Gastrocnemius medialis (tissue), 4 donors: ENCODE results near the gene CCNT2. TPM values are rescaled to one million over a fixed set of nuclear protein-coding genes. Genes with fewer than 3 reads are reported as not detected.

Experiments
- ATAC-seq, 2 donors: fragments of 150-250 bp; one replicate each; pipeline ENCODE4 v1.9.1; 2016
- DNase-seq, 2 donors: peaks; one replicate each; pipeline ENCODE4 v3.0.0-alpha.2; 2019
- H3K27ac ChIP-seq, 4 donors: fragments of 200-600 bp; sonication (generic); 1 replicate in 1 of 4; 2 replicates in 3 of 4; pipeline ENCODE4 v1.5.1; 2016 to 2018; ENCODE audit warnings: mild to moderate bottlenecking in 2 of 4, moderate library complexity in 1 of 4
- H3K27me3 ChIP-seq, 3 donors: fragments of 200-600 bp; sonication (generic) in 2 of 3; 1 replicate in 1 of 3; 2 replicates in 2 of 3; pipeline versions ENCODE4 v1.5.1 to v1.6.0; 2016 to 2019; ENCODE audit warnings: mild to moderate bottlenecking in 1 of 3, moderate library complexity in 1 of 3
- H3K36me3 ChIP-seq, 2 donors: fragments of 200-600 bp; sonication (generic) in 1 of 2; one replicate each; pipeline ENCODE4 v1.5.1; 2017 to 2018
- H3K4me1 ChIP-seq, 2 donors: fragments of 200-600 bp; sonication (generic) in 1 of 2; one replicate each; pipeline ENCODE4 v1.5.1; 2016 to 2017; ENCODE audit warnings: mild to moderate bottlenecking in 2 of 2
- H3K4me3 ChIP-seq, 4 donors: fragments of 200-600 bp; sonication (generic) in 3 of 4; 1 replicate in 1 of 4; 2 replicates in 3 of 4; pipeline ENCODE4 v1.5.1; 2016 to 2019; ENCODE audit warnings: mild to moderate bottlenecking in 2 of 4
- H3K9me3 ChIP-seq, 3 donors: fragments of 200-600 bp; sonication (generic) in 2 of 3; 1 replicate in 1 of 3; 2 replicates in 2 of 3; pipeline ENCODE4 v1.5.1; 2016 to 2019
- CTCF ChIP-seq, 5 experiments: fragments of 450-650 bp in 3 of 5; fragments of 200-600 bp in 2 of 5; sonication (generic) in 2 of 5; IDR thresholded peaks in 4 of 5; conservative IDR thresholded peaks in 1 of 5; 1 replicate in 4 of 5; 2 replicates in 1 of 5; pipeline ENCODE4 v1.5.1; 2016 to 2019; ENCODE audit warnings: antibody characterized with exemption in 5 of 5, mild to moderate bottlenecking in 3 of 5, moderate library complexity in 3 of 5
- POLR2A ChIP-seq, 2 donors: fragments of 450-650 bp; IDR thresholded peaks; one replicate each; pipeline ENCODE4 v1.6.1; 2017; ENCODE audit warnings: antibody characterized with exemption in 2 of 2, mild to moderate bottlenecking in 2 of 2, moderate library complexity in 2 of 2
- in situ Hi-C, 4 donors: fragments of 200-750 bp; cut with MboI; loops; one replicate each; pipeline versions ENCODE4 v1.15.0 to v1.8.0; 2017; ENCODE audit warnings: low sequenced_read_pairs in 4 of 4
- intact Hi-C: fragments of 100-400 bp; cut with DNase I; formaldehyde crosslinking; loops from one replicate; pipeline ENCODE4 v1.15.1; 2023; ENCODE audit warnings: low total_unique reads
- total RNA-seq, 4 donors: library from RNA; depleted of rRNA; stranded (reverse); fragments of >200 nt; gene quantifications; one replicate each; pipeline versions ENCODE4 v1.1.0 to v1.2.3, GENCODE V29; 2016

The CCNT2 gene
- total RNA-seq, 4 donors from 2014 or later: 11.6 to 28.4 (median 18.6) TPM

GRCh38 chr2:134917360-134917865, 1.2 kb upstream of the CCNT2 start:
- DNase-seq: peak in 1 of 2 donors; percentile 17
- intact Hi-C loops (loop anchor here (5.0 kb wide), 2 partner anchors 135 to 1070 kb away; partner anchors contain the start of genes DARS1 and RAB3GAP1), in situ Hi-C loops (loop anchor here in 1 of 4 donors (10.0 to 25.0 kb wide), 2 partner anchors 137 to 805 kb away; partner anchors contain the start of gene RAB3GAP1)
- ATAC-seq: no peak
- Histone ChIP-seq H3K36me3 (no peaks in the 10 kb centered on the region), H3K4me1 (peaks cover 33% of the 10 kb centered on the region in 2 donors), H3K27me3 (no peaks in the 10 kb centered on the region), H3K4me3 (peak overlapping the region; percentile 96 to 99 (median 96)), H3K9me3 (no peaks in the 10 kb centered on the region), H3K27ac (peak overlapping the region; percentile 99 to 100 (median 100))
- no peak for TF ChIP-seq CTCF (IDR thresholded peaks at IDR 0.05 in 4 of 5, conservative IDR thresholded peaks at IDR 0.05 in 1 of 5)
- TF ChIP-seq POLR2A (IDR thresholded peaks at IDR 0.05): no peak

- peaks cover 39% of the 10 kb centered on the region in 2 donors for H3K4me1 ChIP-seq
- intact Hi-C loops: loop anchor here (1.0 to 5.0 kb wide), 4 partner anchors 134 to 1069 kb away; partner anchors contain the start of genes DARS1, RAB3GAP1 and UBXN4
- H3K27ac ChIP-seq: peak overlapping the region; percentile 99 to 100 (median 100)
- ATAC-seq (peak; percentile 78 to 80), DNase-seq (peak in 1 of 2 donors; percentile 79)
- in situ Hi-C loops: loop anchor here in 1 of 4 donors (10.0 to 25.0 kb wide), 2 partner anchors 137 to 806 kb away; partner anchors contain the start of gene RAB3GAP1
- H3K27me3 ChIP-seq: no peaks in the 10 kb centered on the region
- no peaks in the 10 kb centered on the region for H3K36me3 ChIP-seq
- TF ChIP-seq POLR2A (IDR thresholded peaks at IDR 0.05) (peak; percentile 66 to 72), CTCF (IDR thresholded peaks at IDR 0.05 in 4 of 5, conservative IDR thresholded peaks at IDR 0.05 in 1 of 5) (peak in 2 of 5 experiments; percentile 51 to 53)
- H3K9me3 ChIP-seq: no peaks in the 10 kb centered on the region
- H3K4me3 ChIP-seq: peak overlapping the region; percentile 96 to 99 (median 96)
Observed at GRCh38 chr2:134917888-134918525, 615 bp upstream of the CCNT2 start.

GRCh38 chr2:134919341-134920210, 954 bp downstream of the CCNT2 start:
- H3K27me3 ChIP-seq: no peaks in the 10 kb centered on the region
- H3K4me1 ChIP-seq: peaks cover 47 to 49% of the 10 kb centered on the region in 2 donors
- H3K9me3 ChIP-seq: no peaks in the 10 kb centered on the region
- peak overlapping the region; percentile 99 to 100 (median 100) for H3K27ac ChIP-seq
- TF ChIP-seq CTCF (IDR thresholded peaks at IDR 0.05 in 4 of 5, conservative IDR thresholded peaks at IDR 0.05 in 1 of 5) (no peak), POLR2A (IDR thresholded peaks at IDR 0.05) (no peak)
- H3K36me3 ChIP-seq: no peaks in the 10 kb centered on the region
- intact Hi-C loops: loop anchor here (2.0 to 5.0 kb wide), 3 partner anchors 133 to 1068 kb away; partner anchors contain the start of genes DARS1, RAB3GAP1 and UBXN4
- in situ Hi-C loops: loop anchor here in 2 of 4 donors (10.0 to 25.0 kb wide), 3 partner anchors 135 to 807 kb away; partner anchors contain the start of gene RAB3GAP1 (in 1 of the 2)
- ATAC-seq (peak; percentile 14 to 31), DNase-seq (peak; percentile 4 to 50)
- H3K4me3 ChIP-seq: peak overlapping the region; percentile 96 to 99 (median 96)

GRCh38 chr2:134924912-134925311, 6.3 kb downstream of the CCNT2 start:
- H3K9me3 ChIP-seq: no peaks in the 10 kb centered on the region
- TF ChIP-seq POLR2A (IDR thresholded peaks at IDR 0.05) (no peak), CTCF (IDR thresholded peaks at IDR 0.05 in 4 of 5, conservative IDR thresholded peaks at IDR 0.05 in 1 of 5) (no peak)
- no peak overlapping the region for H3K27ac ChIP-seq
- ATAC-seq (no peak), DNase-seq (no peak)
- in situ Hi-C loops: loop anchor here in 2 of 4 donors (10.0 to 25.0 kb wide), 2 partner anchors 600 to 813 kb away; no protein-coding TSS in a partner anchor
- H3K27me3 ChIP-seq: no peaks in the 10 kb centered on the region
- no peak overlapping the region for H3K4me3 ChIP-seq
- peaks cover 69 to 75% of the 10 kb centered on the region in 2 donors for H3K4me1 ChIP-seq
- no peaks in the 10 kb centered on the region for H3K36me3 ChIP-seq
- intact Hi-C loops: no loop called here
